ENCODE results near the gene TTC33. TPM values are rescaled to one million over a fixed set of nuclear protein-coding genes. Genes with fewer than 3 reads are reported as not detected.

The TTC33 gene
- total RNA-seq, 4 donors from 2014 or later = 18.8 to 123 (median 39.7) TPM

DNA sequence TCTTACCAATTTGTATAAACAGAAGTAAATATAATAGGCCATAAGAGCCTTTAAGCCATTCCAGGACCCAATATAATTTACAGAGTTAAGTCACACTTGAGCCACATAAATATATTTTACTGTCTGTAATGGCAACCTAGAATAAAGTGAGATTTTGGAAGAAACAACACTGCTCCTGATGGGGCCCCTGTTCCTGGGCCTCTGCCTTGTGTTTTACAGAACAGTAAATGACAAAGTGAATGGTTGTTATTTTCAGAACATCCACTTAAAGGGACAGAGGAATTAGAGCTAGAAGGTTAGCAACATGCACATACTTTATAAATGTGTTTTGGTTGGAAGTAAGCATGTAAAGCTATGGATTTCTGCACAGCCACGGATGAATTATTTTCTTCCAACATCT lies 72.5 kb downstream of the TTC33 start:
- peak overlapping the region in 1 of 2 donors; percentile 85 for H3K27ac ChIP-seq
- H3K27me3 ChIP-seq = no peaks in the 10 kb centered on the region
- DNase-seq = no peak
- TF ChIP-seq POLR2A (IDR thresholded peaks at IDR 0.05) = no peak
- TF ChIP-seq, protein P1, sequence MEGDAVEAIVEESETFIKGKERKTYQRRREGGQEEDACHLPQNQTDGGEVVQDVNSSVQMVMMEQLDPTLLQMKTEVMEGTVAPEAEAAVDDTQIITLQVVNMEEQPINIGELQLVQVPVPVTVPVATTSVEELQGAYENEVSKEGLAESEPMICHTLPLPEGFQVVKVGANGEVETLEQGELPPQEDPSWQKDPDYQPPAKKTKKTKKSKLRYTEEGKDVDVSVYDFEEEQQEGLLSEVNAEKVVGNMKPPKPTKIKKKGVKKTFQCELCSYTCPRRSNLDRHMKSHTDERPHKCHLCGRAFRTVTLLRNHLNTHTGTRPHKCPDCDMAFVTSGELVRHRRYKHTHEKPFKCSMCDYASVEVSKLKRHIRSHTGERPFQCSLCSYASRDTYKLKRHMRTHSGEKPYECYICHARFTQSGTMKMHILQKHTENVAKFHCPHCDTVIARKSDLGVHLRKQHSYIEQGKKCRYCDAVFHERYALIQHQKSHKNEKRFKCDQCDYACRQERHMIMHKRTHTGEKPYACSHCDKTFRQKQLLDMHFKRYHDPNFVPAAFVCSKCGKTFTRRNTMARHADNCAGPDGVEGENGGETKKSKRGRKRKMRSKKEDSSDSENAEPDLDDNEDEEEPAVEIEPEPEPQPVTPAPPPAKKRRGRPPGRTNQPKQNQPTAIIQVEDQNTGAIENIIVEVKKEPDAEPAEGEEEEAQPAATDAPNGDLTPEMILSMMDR (IDR thresholded peaks at IDR 0.05) = no peak
- no peak overlapping the region for H3K4me3 ChIP-seq
- intact Hi-C loops (cut with DNase I; ENCODE audit: low total_unique reads) = loop anchor here (10.0 kb wide), 1 partner anchor 1089 kb away; no protein-coding TSS in a partner anchor
- no peaks in the 10 kb centered on the region for H3K4me1 ChIP-seq
- no peaks in the 10 kb centered on the region for H3K36me3 ChIP-seq
- H3K9me3 ChIP-seq = no peaks in the 10 kb centered on the region

DNA sequence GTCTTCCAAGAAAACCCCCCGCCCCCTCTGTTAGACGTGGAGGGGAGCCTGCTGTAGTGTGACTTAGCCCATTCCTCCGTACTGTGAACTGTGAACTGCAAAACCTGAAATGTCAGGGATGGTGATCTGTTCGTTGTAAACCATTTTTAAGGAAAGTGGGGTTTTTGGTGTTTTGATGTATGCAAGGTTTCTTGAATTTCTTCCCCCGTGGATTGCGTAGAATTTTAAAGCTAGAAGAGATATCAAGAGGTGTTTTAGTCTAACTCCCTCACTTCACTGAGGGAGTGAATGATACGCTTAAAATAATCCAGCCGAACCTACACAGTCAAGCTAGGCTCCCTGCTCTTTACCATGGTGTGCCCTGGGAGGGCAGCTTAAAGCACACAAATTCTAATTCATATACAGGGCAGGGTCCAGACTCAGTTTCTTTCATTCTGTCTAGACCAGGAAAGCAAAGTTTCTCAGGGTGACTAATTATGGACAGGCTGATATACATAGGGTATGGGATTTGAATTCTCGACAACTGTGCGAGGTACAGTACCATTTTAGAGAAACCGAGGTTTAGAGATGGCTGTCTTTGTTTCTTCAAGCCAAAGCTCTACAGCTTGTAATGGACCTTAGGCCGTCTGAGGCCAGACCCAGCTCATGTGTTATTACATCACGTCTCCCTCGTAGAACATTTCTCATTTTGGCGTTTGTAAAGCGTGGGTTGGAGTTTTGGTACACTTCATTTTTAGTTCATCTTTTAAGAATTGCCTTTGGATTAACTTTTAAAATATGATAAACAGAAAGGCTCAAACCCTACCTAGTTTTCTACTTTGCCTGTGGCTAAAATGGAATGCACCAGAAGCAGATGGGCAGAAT lies 73.4 kb downstream of the TTC33 start:
- TF ChIP-seq, protein P1 (IDR thresholded peaks at IDR 0.05) = no peak
- TF ChIP-seq POLR2A (IDR thresholded peaks at IDR 0.05) = no peak
- no peak for DNase-seq
- Histone ChIP-seq H3K9me3 (no peaks in the 10 kb centered on the region), H3K27ac (peak overlapping the region; percentile 83 to 85), H3K4me1 (no peaks in the 10 kb centered on the region), H3K36me3 (no peaks in the 10 kb centered on the region), H3K27me3 (no peaks in the 10 kb centered on the region), H3K4me3 (peak overlapping the region in 1 of 2 donors; percentile 22)
- intact Hi-C loops (cut with DNase I; ENCODE audit: low total_unique reads) = loop anchor here (10.0 kb wide), 1 partner anchor 1088 kb away; no protein-coding TSS in a partner anchor

DNA sequence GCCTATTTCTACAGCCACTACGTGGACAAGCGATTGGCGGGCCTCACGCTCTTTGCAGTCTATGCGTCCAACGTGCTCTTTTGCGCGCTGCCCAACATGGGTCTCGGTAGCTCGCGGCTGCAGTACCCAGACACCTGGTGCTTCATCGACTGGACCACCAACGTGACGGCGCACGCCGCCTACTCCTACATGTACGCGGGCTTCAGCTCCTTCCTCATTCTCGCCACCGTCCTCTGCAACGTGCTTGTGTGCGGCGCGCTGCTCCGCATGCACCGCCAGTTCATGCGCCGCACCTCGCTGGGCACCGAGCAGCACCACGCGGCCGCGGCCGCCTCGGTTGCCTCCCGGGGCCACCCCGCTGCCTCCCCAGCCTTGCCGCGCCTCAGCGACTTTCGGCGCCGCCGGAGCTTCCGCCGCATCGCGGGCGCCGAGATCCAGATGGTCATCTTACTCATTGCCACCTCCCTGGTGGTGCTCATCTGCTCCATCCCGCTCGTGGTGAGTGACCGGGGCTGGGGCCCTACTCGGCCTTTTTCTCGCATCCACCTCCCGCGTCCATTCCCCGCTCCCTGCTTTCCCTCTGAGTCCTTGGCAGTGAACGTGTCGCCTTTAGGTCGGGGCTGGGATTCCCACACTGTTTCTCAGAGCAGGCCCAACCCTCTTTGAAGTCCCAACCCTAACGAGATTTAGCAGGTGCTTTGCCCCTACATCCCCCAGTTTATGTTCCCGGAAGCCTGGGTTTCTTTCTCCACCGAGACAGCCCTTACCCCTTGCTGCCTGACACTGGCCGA lies 74.2 kb downstream of the TTC33 start:
- peak in 1 of 2 donors; percentile 22 for DNase-seq
- intact Hi-C loops (cut with DNase I; ENCODE audit: low total_unique reads) = loop anchor here (10.0 kb wide), 1 partner anchor 1087 kb away; no protein-coding TSS in a partner anchor
- Histone ChIP-seq H3K36me3 (no peaks in the 10 kb centered on the region), H3K4me3 (peak overlapping the region; percentile 65 to 71), H3K9me3 (no peaks in the 10 kb centered on the region), H3K27me3 (no peaks in the 10 kb centered on the region), H3K4me1 (no peaks in the 10 kb centered on the region), H3K27ac (peak overlapping the region; percentile 83 to 85)
- TF ChIP-seq POLR2A (IDR thresholded peaks at IDR 0.05) = no peak

DNA sequence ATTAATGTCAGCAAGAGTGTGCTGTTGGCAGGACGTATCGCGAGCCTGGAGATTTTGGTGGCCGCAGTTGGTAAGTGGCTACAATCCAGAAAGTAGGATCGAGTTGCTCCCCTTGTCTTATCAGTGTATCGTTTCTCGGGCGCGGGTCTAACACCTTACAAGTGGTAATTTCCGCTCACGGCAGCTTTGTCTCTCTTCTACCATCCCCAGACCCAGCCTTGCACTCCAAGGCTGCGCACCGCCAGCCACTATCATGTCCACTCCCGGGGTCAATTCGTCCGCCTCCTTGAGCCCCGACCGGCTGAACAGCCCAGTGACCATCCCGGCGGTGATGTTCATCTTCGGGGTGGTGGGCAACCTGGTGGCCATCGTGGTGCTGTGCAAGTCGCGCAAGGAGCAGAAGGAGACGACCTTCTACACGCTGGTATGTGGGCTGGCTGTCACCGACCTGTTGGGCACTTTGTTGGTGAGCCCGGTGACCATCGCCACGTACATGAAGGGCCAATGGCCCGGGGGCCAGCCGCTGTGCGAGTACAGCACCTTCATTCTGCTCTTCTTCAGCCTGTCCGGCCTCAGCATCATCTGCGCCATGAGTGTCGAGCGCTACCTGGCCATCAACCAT lies 74.9 kb downstream of the TTC33 start:
- peak overlapping the region; percentile 83 to 85 for H3K27ac ChIP-seq
- intact Hi-C loops (cut with DNase I; ENCODE audit: low total_unique reads) = loop anchor here (10.0 kb wide), 1 partner anchor 1086 kb away; no protein-coding TSS in a partner anchor
- H3K4me3 ChIP-seq = peak overlapping the region; percentile 65 to 71
- H3K27me3 ChIP-seq = no peaks in the 10 kb centered on the region
- no peaks in the 10 kb centered on the region for H3K9me3 ChIP-seq
- TF ChIP-seq, protein P1 (IDR thresholded peaks at IDR 0.05) = peak in 1 of 4 experiments; percentile 10
- no peak for TF ChIP-seq POLR2A (IDR thresholded peaks at IDR 0.05)
- H3K4me1 ChIP-seq = no peaks in the 10 kb centered on the region
- DNase-seq = peak; percentile 22 to 28
- H3K36me3 ChIP-seq = no peaks in the 10 kb centered on the region
